Fibroblast of skin of back (primary cell): ENCODE results near the gene ITGAL. TPM values are rescaled to one million over a fixed set of nuclear protein-coding genes. Genes with fewer than 3 reads are reported as not detected.
A peak's percentile ranks its signal among the peaks of the same experiment; 100 is the strongest.
"Not testable (repeated sequence)": the region's sequence is repeated elsewhere in the genome, so short reads cannot be mapped to it uniquely, and the experiment has no call there.

Source experiments
- DNase-seq: peaks from one replicate; pipeline ENCODE4 v3.0.0-alpha.2; 2013
- polyA plus RNA-seq, 2 experiments: library from polyadenylated mRNA; unstranded; fragments of 120-200 nt; gene quantifications; one replicate each; pipeline ENCODE4 v1.2.1, GENCODE V29; 2013; ENCODE audit not compliant: insufficient read length in 2 of 2

Gene ITGAL
- polyA plus RNA-seq (2013, experiment 1 of 2; ENCODE audit: insufficient read length): not detected
- not detected for polyA plus RNA-seq (2013, experiment 2 of 2; ENCODE audit: insufficient read length)

DNA sequence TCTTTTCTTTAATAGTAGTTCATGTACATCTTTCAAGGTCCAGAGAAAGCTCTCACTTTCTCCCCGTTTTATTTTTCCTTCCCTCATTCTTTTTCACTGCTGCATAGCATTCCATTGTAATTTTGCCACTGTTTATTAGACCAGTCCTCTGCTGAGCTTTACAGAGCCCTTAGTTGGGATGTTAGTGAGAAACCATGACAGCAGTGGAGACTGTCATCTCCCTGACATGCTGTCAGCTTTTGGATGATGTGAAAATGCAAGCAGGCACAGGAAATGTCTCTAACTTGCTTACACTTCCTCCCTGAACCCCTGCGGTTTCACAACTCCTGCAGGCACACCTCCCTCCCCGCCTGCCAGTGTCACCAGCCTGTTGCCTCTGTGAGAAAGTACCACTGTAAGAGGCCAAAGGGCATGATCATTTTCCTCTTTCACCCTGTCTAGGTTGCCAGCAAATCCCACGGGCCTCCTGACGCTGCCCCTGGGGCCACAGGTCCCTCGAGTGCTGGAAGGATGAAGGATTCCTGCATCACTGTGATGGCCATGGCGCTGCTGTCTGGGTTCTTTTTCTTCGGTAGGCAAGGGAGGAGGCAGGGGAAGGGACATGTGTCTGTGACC, at the start of gene ITGAL:
ITGAL (plus strand) TSS at position 415 of the 615 bp plus-strand sequence; CDS start at position 511, 96 bp downstream.
- no peak for DNase-seq

DNA sequence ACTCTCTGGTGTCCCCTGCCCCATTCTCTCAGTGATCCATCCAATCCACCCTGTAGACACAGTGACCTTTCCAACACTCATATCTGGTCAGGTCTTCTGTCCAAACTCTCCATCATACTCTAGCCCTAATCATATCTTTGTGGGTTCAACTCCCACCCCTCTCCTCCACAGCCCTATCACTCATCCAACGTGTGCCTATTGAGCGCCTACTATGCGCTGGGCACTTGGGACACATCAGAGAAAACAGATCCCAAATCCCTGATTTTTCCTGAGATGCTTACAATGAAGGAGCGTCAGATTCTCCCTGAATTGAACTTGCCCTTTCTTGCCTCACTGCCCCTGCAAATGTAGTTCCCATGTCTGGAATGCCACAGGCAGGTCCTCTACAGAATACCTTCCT, 44.5 kb upstream of the ITGAL start:
- DNase-seq: no peak

DNA sequence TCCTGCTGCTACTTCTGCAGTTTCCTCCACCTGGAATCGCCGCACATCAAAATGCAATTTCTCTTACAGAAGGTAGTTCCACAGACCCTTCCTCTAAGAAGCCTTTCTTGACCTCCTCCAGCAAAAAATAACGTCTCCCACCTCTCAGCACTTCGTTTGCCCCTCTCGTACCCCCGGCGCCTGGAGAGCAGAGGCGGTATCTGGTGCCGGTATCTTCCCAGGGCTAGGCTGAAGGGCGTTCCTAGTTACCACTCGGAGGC, 43.2 kb upstream of the ITGAL start:
- no peak for DNase-seq

DNA sequence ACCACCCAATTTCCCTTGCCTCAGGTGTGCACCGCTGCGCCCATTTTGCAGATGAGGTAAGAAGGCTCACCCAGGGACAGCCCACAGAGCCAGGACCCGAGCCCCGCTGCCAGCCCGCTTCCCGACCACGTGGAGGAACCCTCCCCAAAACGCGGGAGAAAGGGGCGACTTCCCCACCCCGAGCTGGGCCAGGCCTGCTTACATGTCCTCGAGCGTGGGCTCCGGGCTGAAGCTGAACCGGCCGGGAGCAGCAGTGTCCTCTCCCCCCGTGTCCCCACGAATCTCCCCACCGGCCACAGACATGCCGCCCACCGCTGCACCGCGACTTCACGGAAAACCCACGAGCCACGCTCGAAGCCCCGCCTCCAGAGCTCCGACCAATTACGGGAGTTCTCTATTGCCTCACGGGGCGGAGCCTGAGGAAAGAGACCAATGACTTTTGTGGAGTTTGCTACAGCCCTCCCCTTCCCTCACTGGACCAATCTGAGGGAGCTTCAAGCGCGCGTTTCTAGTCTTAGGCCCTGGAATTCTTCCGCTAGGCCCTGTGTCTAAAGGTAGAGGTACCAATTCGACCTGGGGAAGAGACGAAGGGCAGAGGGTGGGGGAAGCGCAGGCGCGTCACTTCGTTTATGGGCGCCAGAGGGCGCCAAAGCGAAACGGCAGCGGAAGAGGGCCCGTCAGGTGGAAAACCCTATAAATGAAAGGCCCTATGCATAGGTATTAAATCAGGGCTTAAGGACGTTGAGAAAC, 42.7 kb upstream of the ITGAL start, which contains the start of gene DCTPP1:
DCTPP1 (minus strand) TSS at position 353 of the 750 bp plus-strand sequence; CDS start at position 303, 50 bp downstream.
- DNase-seq: peak; percentile 99

DNA sequence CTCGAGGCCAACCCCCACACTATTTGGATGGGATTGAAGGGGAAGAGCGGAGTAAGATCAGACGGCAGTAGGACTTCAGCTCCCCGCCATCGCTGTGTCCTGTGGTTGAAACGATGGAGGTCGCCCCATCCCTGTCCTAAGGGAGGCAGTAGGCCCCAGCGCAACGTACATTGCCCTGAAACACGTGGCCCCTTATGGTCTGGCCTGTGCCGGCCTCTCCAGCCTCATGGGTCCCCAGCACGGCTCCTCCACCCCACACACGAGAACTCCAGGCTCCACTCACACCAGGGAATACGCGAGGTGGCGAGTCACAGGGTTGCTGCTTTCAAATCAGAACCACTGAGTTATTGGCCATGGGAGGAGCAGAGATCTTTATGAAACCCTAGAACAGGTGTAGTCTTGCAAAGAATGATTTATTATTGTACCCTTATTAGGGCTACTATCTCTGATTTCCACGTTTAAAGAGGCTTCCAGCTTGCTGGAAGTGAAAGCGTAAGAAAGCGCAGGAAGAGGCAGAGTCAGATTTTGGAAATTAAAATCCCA, 42.0 kb upstream of the ITGAL start:
- DNase-seq: no peak

DNA sequence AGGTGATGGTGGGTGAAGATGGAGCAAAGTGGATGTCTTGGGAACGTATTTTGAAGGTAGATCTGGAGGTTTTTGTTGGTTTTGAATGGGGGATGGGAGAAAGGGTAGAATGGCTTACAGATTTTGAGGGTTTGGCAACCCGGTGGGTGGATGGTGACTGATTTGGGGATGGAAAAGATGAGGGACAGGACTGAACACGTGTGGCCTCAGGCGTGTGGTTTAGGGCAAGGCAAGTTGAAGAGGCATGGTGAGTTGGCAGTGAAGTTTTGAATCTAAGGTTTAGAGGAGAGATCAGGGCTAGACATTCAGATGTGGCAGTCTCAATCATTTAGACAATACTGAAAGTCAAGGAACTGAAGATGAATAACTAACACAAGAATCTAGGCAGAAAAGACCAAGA, 37.7 kb upstream of the ITGAL start:
- no peak for DNase-seq

DNA sequence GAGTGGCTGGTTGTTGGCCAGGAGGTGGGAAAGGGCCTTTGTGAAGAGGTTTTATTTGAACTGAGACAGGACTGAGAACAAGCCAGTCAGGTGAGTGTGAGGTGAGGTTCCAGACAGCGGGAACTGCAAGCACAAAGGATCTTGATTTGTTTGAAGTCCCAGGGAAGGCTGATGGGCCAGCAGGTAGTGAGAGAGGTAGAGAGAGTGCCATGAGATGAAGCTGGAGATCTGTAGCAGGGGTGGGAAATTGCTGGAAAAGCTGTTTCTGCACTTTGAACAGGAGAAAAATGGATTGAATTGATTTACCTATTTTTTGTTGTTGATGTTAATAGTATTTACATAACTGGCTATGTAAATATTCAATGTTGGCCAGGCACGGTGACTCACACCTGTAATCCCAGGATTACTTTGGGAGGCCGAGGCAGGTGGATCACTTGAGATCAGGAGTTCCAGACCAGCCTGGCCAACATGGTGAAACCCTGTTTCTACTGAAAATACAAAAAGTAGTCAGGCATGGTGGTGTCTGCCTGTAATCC, 35.0 kb upstream of the ITGAL start:
- no peak for DNase-seq

DNA sequence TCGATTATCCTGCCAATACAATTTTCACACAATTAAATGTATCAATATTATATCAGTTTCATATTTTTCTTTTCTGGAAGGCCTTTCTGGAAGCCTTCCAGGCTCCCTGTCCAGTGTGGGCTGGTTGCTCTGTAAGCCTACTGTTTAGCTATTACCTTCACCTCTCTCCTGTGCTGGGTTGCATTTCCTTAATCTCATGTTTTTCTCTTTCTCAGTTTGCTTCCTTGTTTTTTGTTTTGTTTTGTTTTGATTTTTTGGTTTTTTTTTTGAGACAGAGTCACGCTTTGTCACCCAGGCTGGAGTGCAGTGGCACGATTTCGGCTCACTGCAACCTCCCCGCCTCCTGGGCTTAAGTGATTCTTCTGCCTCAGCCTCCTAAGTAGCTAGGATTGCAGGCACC, 33.7 kb upstream of the ITGAL start:
- no peak for DNase-seq

DNA sequence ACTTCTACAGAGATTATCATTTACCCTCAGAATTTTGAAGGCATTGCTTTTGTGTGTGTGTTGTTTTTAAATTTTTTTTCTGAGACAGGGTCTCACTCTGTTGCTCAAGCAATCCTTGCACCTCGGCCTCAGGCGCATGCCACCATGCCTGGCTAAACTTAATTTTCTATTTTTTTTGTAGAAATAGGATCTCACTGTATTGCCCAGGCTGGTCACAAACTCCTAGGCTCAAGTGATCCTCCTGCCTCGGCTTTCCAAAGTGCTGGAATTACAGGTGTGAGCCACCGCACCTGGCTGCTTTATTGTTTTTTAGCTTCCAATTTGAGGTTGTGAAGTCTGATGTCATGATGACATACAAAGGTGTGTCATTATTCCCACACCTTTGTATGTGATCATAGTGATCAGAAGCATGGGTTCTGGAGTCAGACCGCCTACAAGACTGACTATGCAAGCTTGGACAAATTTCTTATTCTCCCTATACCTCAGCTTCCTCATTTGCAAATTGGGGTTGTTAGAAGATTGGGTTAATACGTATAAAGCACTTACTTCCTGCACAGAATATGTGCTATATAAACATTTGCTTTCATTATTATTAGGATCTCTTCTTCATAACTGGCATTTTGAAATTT, 32.7 kb upstream of the ITGAL start:
- DNase-seq: no peak

DNA sequence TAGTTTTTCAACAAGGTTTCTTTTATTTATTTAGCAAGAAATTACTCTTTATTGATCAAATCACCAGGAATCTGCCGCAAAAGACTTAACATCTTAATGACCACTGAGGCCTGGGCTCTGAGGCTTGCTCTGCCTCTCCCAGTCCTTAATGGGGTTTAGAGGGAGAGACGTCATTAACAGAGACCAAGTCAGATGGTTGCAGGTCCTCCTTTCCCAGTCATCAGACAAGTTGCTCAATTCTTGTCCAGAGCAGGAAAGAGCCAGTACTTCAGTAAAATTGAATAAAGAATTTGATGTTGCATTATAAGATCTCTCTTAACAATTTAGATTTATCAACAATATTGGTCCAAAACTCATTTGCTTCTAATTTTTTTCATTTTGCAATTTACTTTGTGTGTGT, 28.9 kb upstream of the ITGAL start:
- no peak for DNase-seq

DNA sequence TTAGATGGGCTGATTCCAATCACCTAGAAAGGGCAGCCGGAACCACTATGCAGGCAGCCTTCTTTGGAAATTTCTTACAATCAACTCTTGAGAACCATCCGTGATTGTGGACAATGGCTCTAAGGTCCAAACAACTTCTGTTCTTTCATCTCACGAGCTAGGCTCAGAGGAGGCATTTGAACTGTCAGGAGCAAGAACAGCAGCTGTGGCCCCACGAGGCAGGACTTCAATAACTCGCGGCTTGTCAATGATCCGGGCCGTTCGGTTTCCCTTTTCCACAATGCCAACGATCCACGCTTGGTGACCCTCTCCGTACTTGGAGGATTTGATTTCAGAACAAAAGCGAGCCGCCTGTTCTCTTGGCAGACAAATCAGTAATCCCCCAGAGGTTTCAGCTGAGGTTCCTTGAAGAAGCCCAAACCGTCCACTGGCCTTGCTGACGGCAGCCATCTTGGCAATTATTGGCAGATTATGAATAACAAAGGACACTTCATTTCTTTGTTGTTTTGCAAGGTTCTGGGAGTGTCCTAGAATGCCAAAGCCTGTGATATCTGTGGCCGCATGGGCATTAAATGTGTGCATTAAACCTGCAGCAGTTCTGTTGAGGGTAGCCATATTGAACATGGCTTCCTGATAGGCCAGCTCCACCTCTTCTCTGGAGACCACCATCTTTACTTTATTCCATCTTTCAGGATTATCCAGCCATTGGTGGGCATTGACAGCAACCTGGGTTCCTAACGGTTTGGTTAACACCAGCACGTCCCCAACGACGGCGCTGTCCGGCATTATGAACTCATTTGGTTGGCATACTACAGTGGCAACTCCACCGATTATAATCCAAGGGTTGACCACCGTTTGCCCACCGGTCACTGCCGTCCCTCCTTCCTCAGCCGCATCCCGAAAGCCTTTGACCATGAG, 28.1 kb upstream of the ITGAL start:
- no peak for DNase-seq

DNA sequence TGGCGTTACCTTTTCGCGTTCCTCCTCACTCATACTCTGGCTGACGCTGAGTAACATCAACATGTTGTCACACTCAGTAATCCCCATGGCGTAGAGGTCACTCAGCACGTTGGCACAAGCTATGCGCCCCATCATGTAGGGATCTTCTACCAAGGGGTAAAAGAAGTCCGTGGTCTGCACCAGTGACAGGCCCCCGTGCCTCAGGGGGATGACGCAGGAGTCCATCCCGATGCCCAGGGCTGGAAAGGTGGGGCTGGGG, 27.5 kb upstream of the ITGAL start:
- no peak for DNase-seq

DNA sequence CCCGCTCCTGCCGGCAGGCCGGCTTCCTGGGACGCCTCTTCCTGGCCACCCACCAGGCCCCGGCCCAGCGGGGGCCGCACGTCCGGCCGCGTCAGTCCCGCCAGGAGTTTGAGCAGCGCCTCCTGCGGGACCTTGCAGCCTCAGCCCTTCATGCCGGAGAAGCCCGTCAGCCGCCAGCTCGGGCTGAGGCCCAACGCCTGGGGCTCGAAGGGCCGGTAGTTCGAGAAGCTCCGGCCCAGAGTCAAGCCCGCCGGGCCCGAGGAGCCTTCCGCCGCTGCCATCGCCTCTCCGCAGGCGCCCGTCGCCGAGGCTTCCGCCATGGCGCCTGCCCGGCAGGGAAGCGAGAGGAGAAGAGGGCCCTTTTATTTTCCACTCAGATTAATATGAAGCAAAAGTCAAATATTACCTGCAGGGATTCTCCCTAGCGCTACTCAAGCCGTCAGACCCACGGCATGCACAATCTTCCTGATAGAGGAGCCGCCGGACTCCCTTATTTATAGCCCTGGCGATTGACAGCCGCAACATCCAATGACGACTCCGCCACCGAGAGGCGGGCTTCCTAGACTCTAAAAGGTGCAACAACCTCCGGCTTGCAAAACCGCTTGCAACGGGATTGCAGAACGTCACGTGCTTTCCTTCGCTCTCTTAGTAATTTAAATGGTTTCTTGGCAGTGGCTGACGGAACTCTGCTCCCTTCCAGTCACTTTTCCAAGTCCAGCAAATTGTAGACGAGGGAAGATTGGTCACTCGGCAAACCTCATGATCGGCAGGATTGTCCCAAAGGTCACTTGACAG, 26.9 kb upstream of the ITGAL start, which contains the start of gene SEPHS2:
SEPHS2 (minus strand) TSS at position 467 of the 795 bp plus-strand sequence; CDS start at position 320, 147 bp downstream.
- DNase-seq: peak; percentile 98

DNA sequence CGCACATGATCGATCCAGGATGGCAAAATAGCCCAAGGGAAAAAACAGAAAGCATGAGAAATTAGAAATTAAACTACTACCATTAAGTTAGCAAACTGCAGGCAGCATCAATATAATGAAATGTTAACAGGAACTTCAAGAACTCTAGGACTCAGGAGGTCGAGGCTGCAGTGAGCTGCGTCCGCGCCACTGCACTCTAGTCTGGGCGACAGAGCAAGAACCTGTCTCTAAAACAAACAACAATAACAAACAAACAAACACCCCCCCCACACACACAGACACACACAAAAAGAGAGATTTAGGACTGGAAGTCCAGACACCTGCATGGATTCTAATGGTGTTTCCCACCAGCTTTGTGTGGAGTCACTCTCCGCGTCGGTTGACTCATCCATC, 26.3 kb upstream of the ITGAL start:
- DNase-seq: no peak

DNA sequence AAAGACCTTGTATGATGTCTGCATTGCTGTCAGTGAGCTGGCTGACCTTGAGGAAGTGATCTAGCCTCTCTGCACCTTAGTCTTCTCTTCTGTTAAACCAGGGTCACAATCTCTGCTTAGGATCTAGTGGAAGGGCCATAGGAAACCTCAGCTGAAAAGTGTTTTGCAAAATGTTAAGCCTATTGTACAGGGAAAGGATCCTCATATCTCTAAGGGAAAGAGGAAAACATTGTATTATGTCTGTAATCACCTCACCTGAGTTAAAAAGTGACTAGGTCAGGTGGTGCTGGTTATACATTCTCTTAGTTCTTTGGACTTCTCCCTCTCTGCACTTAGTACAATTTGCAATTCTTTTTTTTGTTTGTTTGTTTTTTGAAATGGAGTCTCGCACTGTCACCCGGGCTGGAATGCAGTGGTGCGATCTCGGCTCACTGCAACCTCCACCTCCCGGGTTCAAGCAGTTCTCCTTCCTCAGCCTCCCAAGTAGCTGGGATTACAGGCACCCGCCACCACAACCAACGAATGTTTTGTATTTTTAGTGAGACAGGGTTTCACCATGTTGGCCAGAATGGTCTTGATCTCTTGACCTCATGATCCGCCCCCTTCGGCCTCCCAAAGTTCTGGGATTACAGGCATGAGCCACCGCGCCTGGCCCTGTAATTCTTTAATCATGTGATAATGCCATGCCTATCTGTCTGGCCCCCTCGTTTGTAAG, 24.9 kb upstream of the ITGAL start:
- DNase-seq: no peak

DNA sequence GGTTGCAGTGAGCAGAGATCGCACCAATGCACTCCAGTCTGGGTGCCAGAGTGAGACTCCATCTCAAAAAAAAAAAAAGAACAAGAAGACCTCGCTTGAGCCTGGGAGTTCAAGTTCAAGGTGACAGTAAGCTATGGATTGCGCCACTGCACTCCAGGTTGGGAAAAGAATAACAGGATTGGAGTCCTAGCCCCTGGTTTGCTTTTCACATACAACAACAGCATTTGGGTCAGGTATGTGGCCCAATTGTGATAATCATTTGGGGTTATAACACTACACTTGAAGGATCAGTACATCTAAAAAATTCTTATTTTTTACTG, 23.5 kb upstream of the ITGAL start:
- DNase-seq: no peak

DNA sequence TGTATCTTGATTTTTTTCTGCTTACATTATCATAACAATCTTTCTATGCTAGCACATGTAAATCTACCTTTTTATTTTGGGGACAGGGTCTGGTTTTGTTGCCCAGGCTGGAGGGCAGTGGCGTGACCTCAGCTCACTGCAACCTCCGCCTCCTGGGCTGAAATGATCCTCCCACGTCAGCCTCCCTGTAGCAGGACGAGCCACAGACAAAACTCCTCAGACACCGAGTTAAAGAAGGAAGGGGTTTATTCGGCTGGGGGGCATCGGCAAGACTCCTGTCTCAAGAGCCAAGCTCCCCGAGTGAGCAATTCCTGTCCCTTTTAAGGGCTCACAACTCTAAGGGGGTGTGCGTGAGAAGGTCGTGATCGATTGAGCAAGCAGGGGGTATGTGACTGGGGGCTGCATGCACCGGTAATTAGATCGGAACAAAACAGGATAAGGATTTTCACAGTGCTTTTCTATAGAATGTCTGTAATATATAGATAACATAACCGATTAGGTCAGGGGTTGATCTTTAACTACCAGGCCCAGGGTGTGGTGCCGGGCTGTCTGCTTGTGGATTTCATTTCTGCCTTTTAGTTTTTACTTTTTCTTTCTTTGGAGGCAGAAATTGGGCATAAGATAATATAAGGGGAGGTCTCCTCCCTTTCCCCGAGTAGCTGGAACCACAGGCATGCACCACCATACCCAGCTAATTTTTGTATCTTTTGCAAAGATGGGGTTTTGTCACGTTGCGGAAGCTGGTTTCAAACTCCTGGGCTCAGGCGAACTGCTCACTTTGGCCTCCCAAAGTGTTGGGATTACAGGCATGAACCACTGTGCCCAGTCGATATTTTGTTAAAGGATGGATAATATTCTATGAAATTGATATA, 19.6 kb upstream of the ITGAL start:
- not testable (repeated sequence) for DNase-seq

DNA sequence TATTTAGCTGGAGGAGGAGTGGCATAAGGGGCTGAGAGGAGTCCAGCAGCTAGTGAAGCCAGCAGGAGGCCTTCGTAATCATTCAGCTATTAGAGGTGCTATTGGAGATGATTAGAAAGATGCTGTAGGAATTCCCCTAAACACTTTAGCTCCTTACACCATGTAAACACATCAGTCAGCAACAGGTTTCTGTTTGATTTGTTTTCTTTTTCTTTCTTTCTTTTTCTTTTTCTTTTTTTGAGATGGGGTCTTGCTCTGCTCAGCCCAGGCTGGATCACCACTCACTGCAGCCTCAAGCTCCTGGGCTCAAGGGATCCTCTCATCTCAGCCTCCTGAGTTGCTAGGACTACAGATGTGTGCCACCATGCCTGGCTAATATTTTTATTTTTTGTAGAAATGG, 16.2 kb upstream of the ITGAL start:
- no peak for DNase-seq

DNA sequence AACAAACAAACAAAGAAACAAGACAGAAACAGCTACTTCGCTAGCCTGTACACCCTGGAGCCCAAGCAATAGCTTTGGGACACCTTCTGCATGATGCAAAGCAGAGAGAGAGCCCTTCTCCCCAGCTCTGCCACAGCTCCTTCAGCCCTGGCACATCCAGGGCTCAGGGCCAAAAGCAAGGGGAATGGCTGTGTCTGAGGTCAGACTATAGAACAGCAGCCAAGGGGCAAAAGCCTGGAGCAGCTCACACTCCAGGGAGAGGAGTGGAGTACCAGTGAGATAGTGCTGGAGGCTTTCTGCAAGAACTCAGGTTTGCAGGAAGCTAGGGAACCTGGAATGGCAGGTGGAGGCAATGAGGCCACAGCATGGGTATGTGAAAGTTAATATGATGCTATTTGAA, 15.3 kb upstream of the ITGAL start:
- no peak for DNase-seq
